OCI-LY3 (cell line): ENCODE measurements around the gene POU4F1.

Source experiments
- EZH2phosphoT487 ChIP-seq: fragments of 200-600 bp; shearing (Covaris generic); IDR thresholded peaks from 2 replicates; pipeline ENCODE4 v1.6.1; 2018; ENCODE audit warnings: antibody characterized with exemption, mixed run types, low read depth
- TF ChIP-seq, protein P1 (sequence below): fragments of 200-600, 300-600 bp; sonication (generic); IDR thresholded peaks from 2 replicates; pipeline ENCODE4 v1.5.1; 2014; ENCODE audit warnings: antibody characterized with exemption, low read length, low read depth

DNA sequence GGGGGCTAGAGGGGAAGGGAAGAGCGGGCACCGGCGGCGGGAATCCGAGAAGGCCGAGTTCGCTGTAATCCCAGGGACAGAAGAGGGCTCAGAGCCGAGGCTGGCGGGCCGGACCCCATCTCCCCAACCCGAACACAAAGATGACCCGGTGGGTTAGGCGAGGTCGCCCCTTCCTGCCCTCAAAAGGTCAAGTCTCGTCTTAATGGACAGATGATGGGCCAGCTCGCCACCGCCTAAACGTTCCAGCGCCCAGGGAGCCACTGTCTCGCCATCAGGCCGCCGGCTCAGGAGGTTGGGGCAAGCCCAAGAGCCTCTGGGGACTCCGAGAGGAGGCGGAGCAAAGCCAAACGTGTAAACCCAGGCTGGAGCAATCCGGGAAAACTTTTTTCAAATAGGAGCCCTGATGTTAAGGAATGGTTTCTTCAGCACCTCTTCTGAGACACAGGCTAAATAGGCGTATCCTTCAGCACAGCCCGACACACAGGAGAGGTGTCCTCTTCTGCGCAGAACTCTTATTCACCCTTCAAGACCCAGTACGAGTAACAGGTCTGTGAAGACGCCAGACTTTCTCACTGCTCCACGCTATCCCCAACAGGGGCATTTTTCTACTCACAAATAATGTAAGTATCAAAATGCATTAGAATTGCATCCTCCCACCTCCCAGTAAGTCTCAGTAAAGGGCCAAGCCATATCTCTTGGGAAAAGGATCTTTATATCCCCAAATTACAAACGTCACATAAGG, 6.3 kb upstream of the POU4F1 start:
- TF ChIP-seq, protein P1, sequence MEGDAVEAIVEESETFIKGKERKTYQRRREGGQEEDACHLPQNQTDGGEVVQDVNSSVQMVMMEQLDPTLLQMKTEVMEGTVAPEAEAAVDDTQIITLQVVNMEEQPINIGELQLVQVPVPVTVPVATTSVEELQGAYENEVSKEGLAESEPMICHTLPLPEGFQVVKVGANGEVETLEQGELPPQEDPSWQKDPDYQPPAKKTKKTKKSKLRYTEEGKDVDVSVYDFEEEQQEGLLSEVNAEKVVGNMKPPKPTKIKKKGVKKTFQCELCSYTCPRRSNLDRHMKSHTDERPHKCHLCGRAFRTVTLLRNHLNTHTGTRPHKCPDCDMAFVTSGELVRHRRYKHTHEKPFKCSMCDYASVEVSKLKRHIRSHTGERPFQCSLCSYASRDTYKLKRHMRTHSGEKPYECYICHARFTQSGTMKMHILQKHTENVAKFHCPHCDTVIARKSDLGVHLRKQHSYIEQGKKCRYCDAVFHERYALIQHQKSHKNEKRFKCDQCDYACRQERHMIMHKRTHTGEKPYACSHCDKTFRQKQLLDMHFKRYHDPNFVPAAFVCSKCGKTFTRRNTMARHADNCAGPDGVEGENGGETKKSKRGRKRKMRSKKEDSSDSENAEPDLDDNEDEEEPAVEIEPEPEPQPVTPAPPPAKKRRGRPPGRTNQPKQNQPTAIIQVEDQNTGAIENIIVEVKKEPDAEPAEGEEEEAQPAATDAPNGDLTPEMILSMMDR: no peak
- no peak for TF ChIP-seq EZH2phosphoT487
